Endothelial cell (in vitro differentiated cells): Measurements from ENCODE around the gene MRAP2. TPM values are rescaled to one million over a fixed set of nuclear protein-coding genes. Genes with fewer than 3 reads are reported as not detected.
"Not testable (repeated sequence)": the region's sequence is repeated elsewhere in the genome, so short reads cannot be mapped to it uniquely, and the experiment has no call there.

Experiments
- DNase-seq: peaks from one replicate; pipeline ENCODE4 v3.0.0; 2021; ENCODE audit warnings: low spot score
- H3K27ac Mint-ChIP-seq: one replicate; pipeline ENCODE4 v1.8.0; 2021; ENCODE audit warnings: mixed read lengths, inconsistent platforms; ENCODE audit not compliant: unreplicated experiment
- H3K27me3 Mint-ChIP-seq: one replicate; pipeline ENCODE4 v1.8.0; 2021; ENCODE audit warnings: mild to moderate bottlenecking, moderate library complexity, mixed read lengths, inconsistent platforms; ENCODE audit not compliant: unreplicated experiment
- H3K36me3 Mint-ChIP-seq: one replicate; pipeline ENCODE4 v1.8.0; 2021; ENCODE audit warnings: mild to moderate bottlenecking, low read depth, mixed read lengths, inconsistent platforms; ENCODE audit not compliant: unreplicated experiment
- H3K4me1 Mint-ChIP-seq: one replicate; pipeline ENCODE4 v1.8.0; 2021; ENCODE audit warnings: mild to moderate bottlenecking, mixed read lengths, inconsistent platforms; ENCODE audit not compliant: unreplicated experiment
- H3K4me3 Mint-ChIP-seq: one replicate; pipeline ENCODE4 v1.8.0; 2021; ENCODE audit warnings: mild to moderate bottlenecking, mixed read lengths, inconsistent platforms; ENCODE audit not compliant: unreplicated experiment
- H3K9me3 Mint-ChIP-seq: one replicate; pipeline ENCODE4 v1.8.0; 2021; ENCODE audit warnings: mixed read lengths, inconsistent platforms; ENCODE audit not compliant: unreplicated experiment
- CTCF ChIP-seq: fragments of 200-600 bp; sonication (generic); IDR thresholded peaks from one replicate; pipeline ENCODE4 v1.5.0; 2021; ENCODE audit warnings: antibody characterized with exemption; ENCODE audit not compliant: unreplicated experiment
- total RNA-seq: library from RNA; stranded (reverse); fragmentation: NEBNext Ultra II Directional; extraction: Animal tissue kit (Norgen Biotek cat#: 25700); gene quantifications from one replicate; pipeline ENCODE4 v1.2.1, GENCODE V29; 2021; ENCODE audit not compliant: unreplicated experiment

MRAP2 gene
- total RNA-seq, 1 donor from 2014 or later = 5.1 TPM

- no peaks in the 10 kb centered on the region for H3K9me3 Mint-ChIP-seq
- peaks cover 6% of the 10 kb centered on the region for H3K36me3 Mint-ChIP-seq
- H3K4me3 Mint-ChIP-seq = no peak overlapping the region
- TF ChIP-seq CTCF = no peak
- peaks cover 4% of the 10 kb centered on the region for H3K27me3 Mint-ChIP-seq
- H3K27ac Mint-ChIP-seq = no peak overlapping the region
- peaks cover 6% of the 10 kb centered on the region for H3K4me1 Mint-ChIP-seq
- no peak for DNase-seq
These were observed 33.0 kb downstream of the MRAP2 start for GRCh38 chr6:84066536-84066935.

- not testable (repeated sequence) for DNase-seq, H3K4me1 Mint-ChIP-seq, H3K27ac Mint-ChIP-seq, H3K9me3 Mint-ChIP-seq, H3K4me3 Mint-ChIP-seq, H3K27me3 Mint-ChIP-seq
- peaks cover 13% of the 10 kb centered on the region for H3K36me3 Mint-ChIP-seq
These were observed 35.3 kb downstream of the MRAP2 start for GRCh38 chr6:84068873-84069272.

DNA sequence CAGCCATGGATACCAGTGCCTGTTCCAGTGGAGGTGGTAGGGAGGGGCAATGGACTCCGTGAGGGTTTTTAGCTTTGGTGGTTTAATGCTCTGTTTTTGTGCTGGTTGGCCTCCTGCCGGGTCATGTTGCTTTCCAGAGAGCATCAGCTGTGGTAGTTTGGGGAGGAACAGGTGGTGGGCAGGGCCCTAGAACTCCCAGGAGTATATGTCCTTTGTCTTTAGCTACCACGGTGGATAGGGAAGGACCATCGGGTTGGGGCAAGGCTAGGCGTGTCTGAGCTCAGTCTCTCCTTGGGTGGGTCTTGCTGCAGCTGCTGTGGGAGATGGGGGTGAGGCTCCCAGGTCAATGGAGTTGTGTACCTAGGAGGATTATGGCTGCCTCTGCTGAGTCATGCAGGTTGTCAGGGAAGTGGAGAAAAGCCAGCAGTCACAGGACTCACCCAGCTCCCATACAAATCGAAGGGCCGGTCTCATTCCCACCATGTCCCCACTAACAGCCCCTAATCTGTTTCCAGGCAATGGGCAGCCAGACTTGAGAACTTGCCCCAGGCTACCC, 38.9 kb downstream of the MRAP2 start:
- no peak overlapping the region for H3K27ac Mint-ChIP-seq
- peaks cover 4% of the 10 kb centered on the region for H3K4me1 Mint-ChIP-seq
- no peak overlapping the region for H3K4me3 Mint-ChIP-seq
- TF ChIP-seq CTCF = no peak
- no peaks in the 10 kb centered on the region for H3K9me3 Mint-ChIP-seq
- no peak for DNase-seq
- no peaks in the 10 kb centered on the region for H3K27me3 Mint-ChIP-seq
- H3K36me3 Mint-ChIP-seq = peaks cover 13% of the 10 kb centered on the region

- TF ChIP-seq CTCF = no peak
- Mint-ChIP-seq H3K36me3 (peaks cover 10% of the 10 kb centered on the region), H3K9me3 (no peaks in the 10 kb centered on the region), H3K27me3 (no peaks in the 10 kb centered on the region), H3K4me1 (peaks cover 4% of the 10 kb centered on the region), H3K4me3 (no peak overlapping the region), H3K27ac (no peak overlapping the region)
- no peak for DNase-seq
These were observed 41.6 kb downstream of the MRAP2 start for GRCh38 chr6:84074988-84075781.

DNA sequence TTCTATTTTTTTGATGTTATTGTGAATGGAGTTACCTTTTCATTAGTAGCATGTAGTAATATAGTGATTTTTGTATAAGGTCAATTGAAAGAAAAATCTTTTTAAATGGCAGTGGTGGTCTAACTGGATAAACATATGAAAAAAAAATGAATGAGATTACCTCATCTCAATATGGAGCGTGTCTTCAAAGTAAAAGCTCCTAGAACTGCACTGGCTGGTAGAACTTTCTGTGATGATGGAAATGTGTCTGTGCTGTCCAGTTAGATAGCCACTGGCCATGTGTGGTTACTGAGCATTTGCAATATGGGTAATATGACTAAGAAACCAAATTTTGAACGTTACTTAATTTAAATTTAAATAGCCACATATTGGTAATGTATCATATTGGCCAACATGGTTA, 44.1 kb downstream of the MRAP2 start:
- peaks cover 4% of the 10 kb centered on the region for H3K36me3 Mint-ChIP-seq
- no peak for DNase-seq
- peaks cover 7% of the 10 kb centered on the region for H3K4me1 Mint-ChIP-seq
- H3K27me3 Mint-ChIP-seq = no peaks in the 10 kb centered on the region
- no peaks in the 10 kb centered on the region for H3K9me3 Mint-ChIP-seq
- no peak for TF ChIP-seq CTCF
- H3K4me3 Mint-ChIP-seq = no peak overlapping the region
- H3K27ac Mint-ChIP-seq = no peak overlapping the region
